GM10266 (cell line): Measurements from ENCODE around the gene CDH1.

Source experiments
- DNase-seq: peaks from one replicate; pipeline ENCODE4 v3.0.0; 2012; ENCODE audit errors: extremely low spot score
- TF ChIP-seq, protein P1 (sequence below): IDR thresholded peaks from 2 replicates; pipeline ENCODE4 v1.5.1; 2012; ENCODE audit warnings: mild to moderate bottlenecking, low read depth; ENCODE audit not compliant: control insufficient read depth, insufficient read depth; ENCODE audit errors: missing control alignments

CDH1 gene

DNA sequence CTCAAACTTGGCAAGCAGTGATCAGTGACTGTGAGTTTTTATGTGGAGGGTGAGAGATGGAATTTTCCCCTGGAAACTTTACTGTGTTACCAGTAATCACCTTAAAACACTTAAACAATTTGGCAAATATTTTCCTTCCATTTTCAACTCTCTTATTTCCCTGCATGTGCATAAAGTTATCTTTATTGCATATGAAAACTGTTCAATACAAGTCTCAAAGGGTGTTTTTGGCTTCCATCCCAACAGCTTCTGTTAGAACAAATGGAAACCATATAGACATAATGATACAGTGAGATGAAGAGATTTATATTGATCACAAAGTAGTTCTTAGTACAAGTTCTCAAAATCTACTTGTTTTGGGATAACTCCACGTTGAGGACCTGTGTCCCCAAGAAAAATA, 69.9 kb downstream of the CDH1 start:
- DNase-seq = no peak
- TF ChIP-seq, protein P1, sequence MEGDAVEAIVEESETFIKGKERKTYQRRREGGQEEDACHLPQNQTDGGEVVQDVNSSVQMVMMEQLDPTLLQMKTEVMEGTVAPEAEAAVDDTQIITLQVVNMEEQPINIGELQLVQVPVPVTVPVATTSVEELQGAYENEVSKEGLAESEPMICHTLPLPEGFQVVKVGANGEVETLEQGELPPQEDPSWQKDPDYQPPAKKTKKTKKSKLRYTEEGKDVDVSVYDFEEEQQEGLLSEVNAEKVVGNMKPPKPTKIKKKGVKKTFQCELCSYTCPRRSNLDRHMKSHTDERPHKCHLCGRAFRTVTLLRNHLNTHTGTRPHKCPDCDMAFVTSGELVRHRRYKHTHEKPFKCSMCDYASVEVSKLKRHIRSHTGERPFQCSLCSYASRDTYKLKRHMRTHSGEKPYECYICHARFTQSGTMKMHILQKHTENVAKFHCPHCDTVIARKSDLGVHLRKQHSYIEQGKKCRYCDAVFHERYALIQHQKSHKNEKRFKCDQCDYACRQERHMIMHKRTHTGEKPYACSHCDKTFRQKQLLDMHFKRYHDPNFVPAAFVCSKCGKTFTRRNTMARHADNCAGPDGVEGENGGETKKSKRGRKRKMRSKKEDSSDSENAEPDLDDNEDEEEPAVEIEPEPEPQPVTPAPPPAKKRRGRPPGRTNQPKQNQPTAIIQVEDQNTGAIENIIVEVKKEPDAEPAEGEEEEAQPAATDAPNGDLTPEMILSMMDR = no peak

DNA sequence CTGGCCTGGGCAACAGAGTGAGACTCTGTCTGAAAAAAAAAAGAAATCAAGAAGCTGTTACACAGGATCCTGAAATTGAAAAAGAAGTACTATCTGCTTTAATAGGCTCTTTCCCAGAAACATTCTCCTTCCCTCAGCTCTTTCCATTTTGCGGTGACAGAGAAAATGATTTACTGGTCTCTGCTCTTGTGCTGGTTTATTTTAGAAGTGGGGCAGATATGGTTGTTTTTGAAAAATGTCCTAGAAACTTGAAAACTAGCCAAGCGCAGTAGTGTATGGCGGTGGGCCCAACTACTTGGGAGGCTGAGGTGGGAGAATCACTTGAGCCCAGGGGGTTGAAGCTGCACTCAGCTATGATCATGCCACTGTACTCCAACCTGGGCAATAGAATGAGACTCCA, 77.4 kb downstream of the CDH1 start:
- no peak for DNase-seq
- TF ChIP-seq, protein P1 = no peak

DNA sequence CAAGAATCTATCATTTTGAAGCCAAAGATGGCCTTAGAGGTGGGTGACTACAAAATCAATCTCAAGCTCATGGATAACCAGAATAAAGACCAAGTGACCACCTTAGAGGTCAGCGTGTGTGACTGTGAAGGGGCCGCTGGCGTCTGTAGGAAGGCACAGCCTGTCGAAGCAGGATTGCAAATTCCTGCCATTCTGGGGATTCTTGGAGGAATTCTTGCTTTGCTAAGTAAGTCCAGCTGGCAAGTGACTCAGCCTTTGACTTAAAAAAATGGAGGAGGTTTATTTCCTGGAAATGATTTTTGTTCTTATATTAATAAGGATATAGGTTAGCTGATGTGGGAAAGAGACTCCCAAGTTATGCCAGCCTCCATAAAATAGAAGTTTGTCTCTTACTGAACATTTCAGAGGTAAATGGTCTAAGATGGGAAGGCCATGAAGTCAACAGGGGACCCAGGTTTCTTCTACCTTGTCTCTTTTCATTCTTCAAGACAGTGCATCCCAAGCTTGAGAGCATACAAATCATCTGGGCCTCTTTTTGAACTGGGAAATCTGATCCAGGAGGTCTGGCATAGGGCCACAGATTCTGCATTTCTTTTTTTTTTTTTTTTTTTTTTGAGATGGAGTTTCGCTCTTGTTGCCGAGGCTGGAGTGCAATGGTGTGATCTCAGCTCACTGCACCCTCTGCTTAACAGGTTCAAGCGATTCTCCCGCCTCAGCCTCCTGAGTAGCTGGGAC, 86.5 kb downstream of the CDH1 start:
- TF ChIP-seq, protein P1 = no peak
- DNase-seq = no peak

- TF ChIP-seq, protein P1 = no peak
- DNase-seq = no peak
These were observed 88.3 kb downstream of the CDH1 start for GRCh38 chr16:68825427-68825826.

DNA sequence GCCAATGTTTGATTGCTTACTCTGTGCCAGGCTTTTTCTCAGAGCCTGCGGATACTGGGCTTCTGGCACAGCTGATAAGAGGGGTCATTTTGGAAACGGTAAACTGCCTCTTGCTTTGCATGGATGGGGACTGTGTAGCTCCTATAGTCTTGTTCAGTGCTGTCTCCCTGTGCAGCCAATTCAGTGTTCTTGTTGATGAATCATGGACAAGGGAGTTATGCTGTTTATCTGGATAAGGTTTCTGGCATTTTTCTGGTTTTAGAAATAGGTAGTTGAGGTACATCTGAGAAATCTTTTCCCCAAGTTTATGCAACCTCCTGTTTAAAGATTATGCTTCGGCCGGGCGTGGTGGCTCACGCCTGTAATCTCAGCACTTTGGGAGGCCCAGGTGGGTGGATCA, 89.6 kb downstream of the CDH1 start:
- no peak for DNase-seq
- TF ChIP-seq, protein P1 = no peak

DNA sequence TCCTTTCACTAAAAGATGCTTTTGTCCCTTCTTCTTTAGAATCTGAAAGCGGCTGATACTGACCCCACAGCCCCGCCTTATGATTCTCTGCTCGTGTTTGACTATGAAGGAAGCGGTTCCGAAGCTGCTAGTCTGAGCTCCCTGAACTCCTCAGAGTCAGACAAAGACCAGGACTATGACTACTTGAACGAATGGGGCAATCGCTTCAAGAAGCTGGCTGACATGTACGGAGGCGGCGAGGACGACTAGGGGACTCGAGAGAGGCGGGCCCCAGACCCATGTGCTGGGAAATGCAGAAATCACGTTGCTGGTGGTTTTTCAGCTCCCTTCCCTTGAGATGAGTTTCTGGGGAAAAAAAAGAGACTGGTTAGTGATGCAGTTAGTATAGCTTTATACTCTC, 96.2 kb downstream of the CDH1 start:
- DNase-seq = no peak
- TF ChIP-seq, protein P1 = no peak

- DNase-seq = no peak
- TF ChIP-seq, protein P1 = no peak
These were observed 97.5 kb downstream of the CDH1 start for GRCh38 chr16:68834550-68834949.
